ENCODE results near the gene ST6GAL1. TPM values are rescaled to one million over a fixed set of nuclear protein-coding genes. Genes with fewer than 3 reads are reported as not detected.
"Not testable (repeated sequence)": the region's sequence is repeated elsewhere in the genome, so short reads cannot be mapped to it uniquely, and the experiment has no call there.

The ST6GAL1 gene
- total RNA-seq, 1 donor from 2014 or later, result 46.0 TPM

DNA sequence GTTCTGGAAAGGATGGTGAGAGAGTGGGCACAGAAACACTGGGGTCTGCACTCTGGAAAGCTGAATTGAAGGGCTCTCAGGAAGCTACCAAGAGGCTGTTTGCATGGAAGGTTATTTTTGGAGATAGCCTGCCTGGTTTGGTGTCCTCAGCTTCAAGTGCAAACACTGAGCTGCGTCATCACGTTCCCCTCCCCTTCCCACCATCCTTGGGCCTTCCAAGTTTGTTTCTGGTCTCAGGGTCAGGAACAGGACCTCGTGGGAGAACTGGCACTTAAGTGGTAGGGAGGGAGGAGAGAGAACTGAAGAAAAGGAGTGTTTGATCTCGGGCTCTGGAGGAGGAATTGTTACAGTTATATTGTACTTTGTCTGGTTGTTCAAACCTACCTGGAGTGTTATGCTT lies 10.6 kb downstream of the ST6GAL1 start:
- peak; percentile 58 for DNase-seq (ENCODE audit: low spot score)

DNA sequence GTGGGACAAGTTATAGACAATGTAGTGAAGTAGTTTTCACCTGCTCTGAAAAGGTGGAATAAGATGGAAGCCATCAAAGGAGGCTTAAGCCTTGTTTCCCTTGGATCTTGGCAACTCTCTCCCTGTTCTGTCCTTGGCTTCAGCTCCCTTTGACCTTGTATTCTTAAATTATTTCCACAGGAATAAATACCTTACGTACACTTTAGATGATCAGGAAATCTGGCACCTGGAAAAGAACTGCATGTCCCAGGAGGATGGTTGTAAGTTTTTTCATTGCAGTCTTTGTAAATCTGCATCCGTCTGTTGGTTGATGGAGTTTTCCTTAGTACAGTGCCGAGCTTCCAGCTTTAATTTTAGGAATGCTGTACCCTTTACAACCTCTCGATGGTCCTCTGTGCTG lies 11.8 kb downstream of the ST6GAL1 start:
- DNase-seq (ENCODE audit: low spot score), result no peak

DNA sequence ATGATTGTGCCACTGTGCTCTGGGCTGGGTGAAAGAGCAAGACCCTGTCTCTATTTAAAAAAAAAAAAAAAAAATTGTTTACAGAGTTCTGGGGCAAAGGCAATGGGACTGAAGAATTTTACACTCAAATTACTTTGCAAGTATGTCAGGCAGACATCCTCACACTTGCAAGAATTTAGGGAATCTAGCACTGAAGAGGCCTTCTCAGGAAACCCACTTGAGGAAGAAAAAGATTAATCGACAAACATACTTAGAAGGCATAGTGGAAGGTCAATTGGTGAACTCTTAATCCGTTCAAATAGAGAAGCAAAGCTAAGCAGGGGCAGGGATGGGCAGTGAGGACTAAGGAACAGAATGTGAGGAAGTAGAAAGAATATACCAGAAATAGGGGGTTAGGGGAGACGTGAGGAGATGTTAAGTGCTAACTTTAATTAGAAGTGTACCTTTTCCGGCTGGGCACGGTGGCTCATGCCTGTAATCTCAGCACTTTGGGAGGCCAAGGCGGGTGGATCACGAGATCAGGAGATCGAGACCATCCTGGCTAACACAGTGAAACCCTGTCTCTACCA lies 15.0 kb downstream of the ST6GAL1 start:
- no peak for DNase-seq (ENCODE audit: low spot score)

DNA sequence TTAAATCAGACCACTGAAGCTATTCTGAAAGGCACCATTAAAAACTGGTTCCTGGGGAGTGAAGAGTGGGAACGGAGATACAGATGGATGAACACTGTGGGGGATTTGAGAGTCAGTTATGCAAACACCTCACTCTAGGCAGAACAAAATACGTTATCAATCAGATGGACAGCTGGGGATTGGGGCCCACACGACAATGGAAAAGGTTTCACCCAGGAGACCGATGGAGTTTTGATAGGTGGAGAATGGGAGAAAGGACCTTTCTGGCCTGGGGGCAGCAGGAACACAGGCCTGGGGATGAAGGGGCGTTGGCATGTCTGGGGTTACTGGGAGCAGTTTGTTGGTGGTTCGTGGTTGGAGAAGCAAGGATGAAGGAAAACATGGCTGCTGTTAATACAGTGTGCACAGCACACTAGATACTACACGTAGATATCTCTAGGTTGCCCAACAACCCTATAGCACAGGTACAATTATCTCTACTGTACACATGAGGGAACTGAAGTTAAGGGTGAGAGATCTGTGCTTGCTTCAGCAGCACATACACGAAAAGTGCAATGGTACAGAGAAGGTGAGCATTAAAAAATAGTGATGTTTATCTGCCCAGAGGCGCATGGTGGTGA lies 16.5 kb downstream of the ST6GAL1 start:
- no peak for DNase-seq (ENCODE audit: low spot score)

DNA sequence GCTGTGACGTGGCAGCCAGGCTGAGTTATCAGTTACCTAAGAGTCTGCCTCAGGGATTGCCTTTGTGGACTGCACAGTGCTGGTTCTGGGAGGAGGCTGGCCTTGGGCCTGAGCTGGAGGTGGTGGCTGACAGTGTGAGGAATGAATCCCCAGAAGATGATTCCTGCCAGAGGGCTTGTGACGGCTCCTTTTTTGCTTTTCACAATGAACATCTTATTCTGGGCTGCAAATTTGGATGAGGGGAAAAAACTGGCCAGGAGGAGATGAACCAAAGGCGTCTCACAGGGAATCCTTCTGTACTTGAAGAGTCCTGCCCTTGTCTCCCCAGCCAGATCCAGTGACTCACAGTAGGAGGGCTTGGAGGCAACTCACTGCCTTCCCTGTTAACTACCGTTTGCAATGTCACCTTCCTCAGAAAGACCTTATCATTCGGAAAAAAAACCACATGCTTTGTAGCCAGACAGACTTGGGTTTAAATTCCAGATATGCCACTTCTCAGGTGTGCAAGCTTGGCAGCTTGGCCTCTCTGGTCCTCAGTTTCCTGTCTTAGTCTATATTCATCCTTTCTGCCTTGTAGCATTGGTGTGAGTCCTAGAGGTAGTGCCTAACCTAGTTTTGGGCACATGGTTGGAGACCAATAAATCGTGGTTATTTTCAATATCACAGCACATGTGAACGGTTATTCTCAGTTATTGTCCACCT lies 19.1 kb downstream of the ST6GAL1 start:
- DNase-seq (ENCODE audit: low spot score), result no peak

DNA sequence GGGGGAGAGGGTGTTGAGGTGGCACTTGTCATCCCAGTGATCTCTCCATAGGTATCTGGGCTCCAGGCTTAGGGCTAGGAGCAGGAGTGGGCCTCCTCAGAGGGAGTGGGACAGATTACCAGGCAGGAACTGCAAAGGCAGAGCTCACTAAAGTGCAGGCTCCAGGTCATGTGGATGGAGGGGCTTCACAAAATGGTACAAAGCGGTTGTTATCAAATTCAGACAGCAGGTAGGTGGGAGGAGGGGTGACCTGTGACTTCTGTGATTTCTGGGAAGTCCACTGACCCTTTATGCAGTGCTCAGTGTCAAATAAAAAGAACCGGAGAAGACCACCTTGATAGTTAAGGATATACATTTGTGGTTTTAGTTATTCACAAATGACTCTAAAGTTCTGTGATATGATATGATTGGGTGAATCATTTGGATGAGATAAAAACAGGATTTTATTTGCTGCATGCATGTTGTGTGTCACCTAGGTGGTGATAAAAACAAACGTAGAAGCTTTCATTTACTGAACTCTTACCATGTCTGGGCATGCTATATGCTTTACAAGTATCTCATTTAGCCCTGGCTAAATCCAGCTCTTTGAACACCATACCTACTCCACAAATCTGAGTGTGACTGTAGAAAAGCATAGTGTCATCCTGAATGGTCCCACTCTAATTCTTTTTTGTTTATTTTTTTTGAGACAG lies 20.2 kb downstream of the ST6GAL1 start:
- no peak for DNase-seq (ENCODE audit: low spot score)

DNA sequence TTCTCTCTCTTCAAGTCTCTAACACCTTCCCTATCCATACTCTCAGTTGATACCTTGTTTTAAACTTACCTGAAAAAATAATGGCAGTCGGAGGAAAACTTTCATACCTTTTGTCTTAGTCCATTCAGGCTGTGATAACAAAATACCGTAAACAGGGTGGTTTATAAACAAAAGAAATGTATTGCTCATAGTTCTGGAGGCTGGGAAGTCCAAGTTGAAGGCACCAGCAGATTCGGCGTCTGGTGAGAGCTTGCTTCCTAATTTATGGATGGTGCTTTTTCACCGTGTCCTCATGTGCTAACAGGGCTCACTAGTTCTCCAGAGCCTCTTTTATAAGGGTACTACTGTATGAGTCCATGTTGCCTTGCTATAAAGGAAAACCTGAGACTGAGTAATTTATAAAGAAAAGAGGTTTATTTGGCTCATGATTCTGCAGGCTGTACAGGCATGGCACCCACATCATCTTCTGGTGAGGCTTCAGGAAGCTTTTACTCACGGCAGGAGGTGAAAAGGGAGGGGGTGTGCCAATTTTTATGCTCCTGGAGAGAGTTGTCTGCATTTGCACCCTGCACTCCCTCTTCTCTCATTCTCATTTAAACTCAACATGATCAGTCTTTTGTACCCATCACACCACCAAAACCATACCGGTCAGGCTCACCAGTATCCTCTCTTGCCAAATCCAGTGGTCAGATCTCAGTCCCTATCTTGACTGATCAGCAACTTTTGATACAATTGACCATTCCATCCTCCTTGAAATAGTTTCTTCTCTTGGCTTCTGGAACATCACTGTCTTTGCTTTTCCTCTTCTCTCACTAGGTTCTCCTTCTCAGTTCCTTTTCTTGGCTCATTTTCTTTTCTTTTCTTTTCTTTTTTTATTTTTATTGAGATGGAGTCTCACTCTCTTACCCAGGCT lies 21.6 kb downstream of the ST6GAL1 start:
- no peak for DNase-seq (ENCODE audit: low spot score)

DNA sequence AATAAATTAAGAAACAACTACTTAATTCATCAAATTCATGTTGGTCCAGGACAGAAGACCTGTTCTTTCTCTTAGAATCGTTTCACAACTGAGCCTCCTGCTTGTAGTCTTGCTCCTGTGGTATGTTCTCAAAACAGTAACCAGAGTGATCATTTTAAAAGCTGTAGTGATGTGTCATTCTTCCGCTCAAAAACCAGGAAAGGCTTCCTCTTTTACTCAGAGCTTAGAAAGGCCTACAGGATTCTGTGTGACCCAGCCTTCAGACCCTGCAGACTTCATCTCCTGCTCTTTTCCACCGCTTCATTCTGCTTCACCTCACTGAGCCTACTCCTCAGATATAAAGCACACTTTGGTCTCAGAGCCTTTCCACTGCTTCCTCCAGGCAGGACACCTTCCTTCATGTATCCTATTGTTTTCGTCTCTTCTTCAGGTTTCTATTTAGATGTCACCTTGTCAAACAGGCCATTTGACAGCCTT lies 22.7 kb downstream of the ST6GAL1 start:
- DNase-seq (ENCODE audit: low spot score), result no peak

DNA sequence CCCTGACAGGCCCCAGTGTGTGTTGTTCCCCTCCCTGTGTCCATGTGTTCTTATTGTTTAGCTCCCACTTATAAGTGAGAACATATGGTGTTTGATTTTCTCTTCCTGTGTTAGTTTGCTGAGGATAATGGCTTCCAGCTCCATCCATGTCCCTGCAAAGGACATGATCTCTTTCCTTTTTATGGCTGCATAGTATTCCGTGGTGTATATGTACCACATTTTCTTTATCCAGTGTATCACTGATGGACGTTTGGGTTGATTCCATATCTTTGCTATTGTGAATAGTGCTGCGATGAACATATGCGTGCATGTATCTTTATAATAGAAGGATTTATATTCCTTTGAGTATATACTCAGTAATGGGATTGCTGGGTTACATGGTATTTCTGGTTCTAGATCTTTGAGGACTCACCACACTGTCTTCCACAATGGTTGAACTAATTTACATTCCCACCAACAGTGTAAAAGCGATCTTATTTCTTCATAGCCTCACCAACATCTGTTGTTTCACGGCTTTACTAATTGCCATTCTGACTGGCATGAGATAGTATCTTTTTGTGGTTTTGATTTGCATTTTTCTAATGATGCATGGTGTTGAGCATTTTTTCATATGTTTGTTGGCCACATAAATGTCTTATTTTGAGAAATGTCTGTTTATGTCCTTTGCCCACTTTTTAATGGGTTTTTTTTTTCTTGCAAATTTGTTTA lies 23.8 kb downstream of the ST6GAL1 start:
- DNase-seq (ENCODE audit: low spot score), result not testable (repeated sequence)

DNA sequence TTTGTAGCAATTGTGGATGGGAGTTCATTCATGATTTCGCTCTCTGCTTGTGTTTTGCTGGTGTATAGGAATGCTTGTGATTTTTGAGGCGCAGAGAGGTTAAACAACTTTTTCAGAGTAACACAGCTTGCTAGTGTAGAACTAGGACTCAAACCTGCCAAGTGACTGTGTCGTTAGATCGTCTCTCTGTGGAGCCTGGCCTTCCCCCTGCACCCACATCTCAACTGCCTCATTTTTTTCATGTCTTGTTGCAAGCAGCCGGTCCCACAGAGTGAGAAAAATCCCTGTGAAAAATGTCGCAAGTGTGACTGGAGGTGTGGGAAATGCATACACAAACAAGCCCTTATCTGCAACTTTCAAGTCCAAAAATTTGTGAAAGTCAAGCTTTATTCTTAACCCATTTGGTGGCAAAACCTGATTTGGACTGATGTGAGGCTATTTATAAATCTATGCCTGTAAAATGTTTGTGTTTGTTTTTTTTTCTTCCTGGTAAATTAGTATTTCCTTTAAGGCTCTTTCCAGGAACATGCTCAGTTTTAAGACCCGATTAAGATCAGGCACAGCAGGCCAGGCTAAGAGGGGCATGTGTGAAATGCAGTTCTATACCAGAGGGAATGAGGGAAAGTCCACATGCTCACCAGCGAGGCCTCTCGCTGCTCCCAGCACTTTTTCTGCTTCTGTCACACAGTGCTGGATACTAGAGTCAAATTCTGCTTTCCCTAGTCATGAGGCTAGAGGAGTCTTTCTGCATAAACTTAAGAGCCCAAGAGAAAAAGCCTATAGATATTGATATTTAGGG lies 25.8 kb downstream of the ST6GAL1 start:
- no peak for DNase-seq (ENCODE audit: low spot score)

DNA sequence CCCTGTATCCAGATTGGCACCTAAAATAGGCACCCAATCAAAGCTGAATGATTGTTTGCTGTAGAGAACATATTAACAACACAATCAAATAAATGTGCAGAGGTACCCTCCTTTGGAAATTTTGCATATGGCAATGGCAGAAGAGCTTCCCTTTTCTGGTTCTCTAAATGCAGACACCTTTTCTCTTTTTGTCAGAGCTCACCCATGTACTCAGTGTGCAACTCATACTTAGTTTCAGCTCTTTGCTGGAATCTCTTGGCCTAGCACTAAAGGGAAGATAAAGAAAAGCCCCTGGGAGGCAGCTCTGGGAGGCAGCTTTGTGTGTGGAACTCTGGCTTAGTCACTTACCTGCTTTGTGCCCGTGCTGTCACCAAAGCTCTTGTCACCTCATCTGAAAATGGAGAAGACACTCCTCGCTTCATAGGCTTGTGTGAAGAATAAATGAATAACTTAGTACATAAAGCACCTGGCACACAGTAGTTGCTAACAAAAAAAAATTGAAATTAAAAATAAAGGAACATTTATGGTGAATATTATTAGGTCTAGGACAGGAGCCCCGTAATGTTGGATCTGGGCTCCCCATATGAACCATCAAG lies 28.8 kb downstream of the ST6GAL1 start:
- no peak for DNase-seq (ENCODE audit: low spot score)

DNA sequence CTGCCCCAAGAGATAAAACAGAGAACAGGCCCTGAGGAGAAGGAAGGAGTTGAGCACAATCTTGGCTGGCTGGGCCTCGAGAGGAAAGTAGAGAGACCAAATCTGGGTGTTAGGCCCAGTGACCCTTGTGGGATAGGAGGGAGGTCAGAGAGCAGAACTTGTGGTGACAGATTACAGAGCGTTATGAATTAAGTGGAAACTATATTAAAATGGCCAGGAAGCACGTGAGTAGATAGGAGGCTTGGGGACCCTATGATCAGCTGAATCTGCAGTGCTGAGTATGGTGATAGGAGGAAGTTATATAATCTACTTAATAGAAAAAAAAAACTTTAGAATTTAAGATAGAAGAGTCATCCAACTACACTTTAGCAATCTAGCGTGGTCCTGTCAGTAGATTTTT lies 30.0 kb downstream of the ST6GAL1 start:
- no peak for DNase-seq (ENCODE audit: low spot score)

DNA sequence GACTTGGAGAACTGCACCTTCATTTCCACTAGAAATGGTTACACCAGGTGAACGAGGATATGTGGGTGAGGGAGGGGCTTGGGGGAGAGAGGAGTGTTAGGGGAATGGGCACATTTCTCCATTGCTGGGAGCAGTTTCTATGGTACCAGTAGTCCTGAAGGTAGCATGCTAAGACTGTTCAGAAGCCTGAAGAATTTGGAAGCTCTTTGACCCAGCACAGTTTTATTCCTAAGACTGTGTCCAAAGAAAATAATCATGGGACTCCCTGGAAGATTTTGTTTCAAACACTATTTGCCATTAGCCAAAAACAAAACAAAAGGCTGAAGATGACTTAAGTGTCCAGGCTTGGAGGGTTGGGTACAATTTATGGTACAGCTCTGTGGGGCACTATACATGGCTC lies 32.1 kb downstream of the ST6GAL1 start:
- DNase-seq (ENCODE audit: low spot score), result no peak

DNA sequence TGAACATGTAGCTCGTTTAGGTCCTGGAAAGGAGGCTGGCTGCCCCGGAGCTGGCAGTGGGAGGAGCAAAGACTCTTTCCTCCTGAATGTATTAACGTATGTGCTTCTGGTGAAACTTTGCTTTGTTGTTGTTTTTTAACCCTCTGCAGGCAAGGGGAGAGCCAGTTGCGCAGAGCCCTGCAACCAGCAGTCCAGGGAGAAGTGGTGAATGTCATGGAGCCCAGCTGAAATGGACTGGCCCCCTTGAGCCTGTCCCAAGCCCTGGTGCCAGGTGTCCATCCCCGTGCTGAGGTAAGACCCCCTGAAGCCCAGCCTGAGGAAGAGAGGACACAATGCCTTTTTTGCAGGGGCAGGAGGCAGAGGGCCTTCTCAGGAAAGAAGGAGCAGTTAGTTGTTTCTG lies 33.3 kb downstream of the ST6GAL1 start:
- DNase-seq (ENCODE audit: low spot score), result no peak

DNA sequence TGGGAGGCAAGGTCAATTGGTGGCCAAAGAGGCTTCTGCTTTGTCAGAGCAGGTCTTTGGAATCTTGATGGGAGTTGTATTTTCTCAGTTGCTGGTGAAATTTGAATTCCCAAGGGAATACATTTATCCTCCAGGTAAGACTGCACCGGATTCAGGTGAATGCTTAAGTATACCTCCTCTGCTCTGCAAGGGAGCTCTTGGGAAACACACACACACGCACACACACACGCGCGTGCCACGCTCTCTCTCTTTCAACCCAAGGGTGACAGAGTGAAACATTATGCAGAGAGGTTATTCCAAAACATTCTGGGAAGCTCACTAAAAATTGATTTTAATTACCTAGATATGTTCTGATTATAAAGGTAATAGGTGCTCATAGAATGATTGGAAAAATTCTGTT lies 33.7 kb downstream of the ST6GAL1 start:
- DNase-seq (ENCODE audit: low spot score), result no peak

DNA sequence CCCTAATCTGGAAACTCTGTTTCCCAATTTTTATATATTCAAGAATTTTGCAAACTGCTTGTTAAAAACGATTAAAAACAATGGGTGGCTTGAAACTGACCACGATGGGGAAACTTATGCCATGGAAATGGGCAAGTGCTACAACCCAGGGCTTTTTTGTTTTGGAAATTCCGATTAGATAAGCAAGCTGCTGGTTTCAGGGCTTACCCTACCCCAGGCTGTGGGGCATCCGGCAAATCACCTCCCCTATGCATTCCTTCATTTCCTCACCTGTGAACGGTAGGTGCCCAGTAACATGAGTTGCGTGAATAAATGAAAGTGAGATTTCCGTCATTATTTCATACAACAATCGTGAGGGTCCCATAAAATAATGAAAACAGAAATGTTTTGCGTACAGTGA lies 34.3 kb downstream of the ST6GAL1 start:
- DNase-seq (ENCODE audit: low spot score), result no peak

DNA sequence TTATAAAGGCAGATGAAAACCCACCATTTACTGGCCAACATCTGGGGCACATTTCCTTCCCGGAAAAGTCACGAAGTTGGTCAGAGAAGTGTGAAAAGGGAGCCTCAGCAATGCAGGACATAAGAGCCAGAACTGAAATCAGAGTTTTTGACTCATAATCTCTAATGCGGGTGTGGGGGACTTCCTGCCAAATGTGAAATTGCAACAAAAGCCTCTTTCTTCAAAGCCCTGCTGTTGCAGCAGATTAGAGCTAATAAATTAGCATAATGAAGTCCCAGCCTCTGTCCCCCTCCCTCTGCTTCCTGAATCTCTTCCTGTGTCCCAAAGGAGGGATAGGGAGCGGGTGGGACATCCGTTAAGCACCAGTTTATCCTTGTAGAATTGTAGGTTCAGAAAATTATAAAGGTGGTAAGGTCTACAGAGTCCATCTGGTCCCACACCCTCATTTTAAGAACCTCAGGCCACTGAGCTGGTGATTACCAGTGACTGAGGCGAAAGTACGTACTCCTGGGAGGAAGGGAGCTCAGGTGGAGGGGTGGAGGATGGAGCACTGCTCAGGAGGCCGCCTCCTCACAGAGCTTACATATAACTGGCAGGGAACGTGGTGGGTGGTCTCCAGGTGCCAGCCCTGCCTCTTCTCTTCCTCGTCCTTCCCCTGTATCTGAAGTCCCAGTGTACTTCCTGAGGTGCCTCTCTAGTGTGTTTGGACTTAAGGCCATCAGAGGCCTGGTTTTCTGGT lies 35.0 kb downstream of the ST6GAL1 start:
- no peak for DNase-seq (ENCODE audit: low spot score)

DNA sequence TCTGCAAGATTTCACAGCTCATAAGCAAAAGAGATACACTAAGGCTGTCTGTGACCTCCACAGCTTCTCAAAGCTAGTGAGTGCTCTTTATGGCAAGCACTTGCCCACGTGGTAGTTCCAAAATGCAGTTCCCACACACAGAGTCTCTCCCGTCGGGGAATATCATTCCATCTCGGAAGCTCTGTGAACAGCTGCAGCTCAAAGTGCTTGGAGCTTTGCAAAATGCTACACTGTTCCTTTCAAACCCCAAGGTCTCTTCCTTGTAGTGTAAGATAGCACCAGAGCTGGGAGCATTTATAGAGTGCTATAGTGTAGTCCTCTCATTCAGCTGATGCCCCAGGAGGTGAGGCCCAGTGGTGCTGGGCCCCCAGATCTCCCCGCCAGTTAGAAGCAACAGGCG lies 36.1 kb downstream of the ST6GAL1 start:
- no peak for DNase-seq (ENCODE audit: low spot score)

DNA sequence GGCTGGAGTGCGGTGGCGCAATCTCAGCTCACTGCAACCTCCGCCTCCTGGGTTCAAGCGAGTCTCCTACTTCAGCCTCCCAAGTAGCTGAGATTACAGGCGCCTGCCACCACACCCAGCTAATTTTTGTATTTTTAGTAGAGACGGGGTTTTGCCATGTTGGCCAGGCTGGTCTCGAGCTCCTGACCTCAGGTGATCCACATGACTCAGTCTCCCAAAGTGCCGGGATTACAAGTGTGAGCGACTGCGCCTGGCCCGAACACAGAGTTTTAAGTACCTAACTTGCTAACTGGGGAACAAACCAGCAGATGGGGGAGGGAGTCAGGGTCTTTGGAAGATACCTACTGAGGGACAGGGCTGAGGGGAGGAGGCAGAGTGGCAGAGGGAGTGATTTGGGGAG lies 36.9 kb downstream of the ST6GAL1 start:
- not testable (repeated sequence) for DNase-seq (ENCODE audit: low spot score)
